OCI-LY7 (cell line): ENCODE measurements around the gene RETREG1.

Source experiments
- CTCF ChIP-seq: fragments of 200-600 bp; sonication (generic); conservative IDR thresholded peaks from 2 replicates; pipeline ENCODE4 v1.5.1; 2014; ENCODE audit warnings: mild to moderate bottlenecking, antibody characterized with exemption, low read length, moderate library complexity, mixed read lengths
- EZH2phosphoT487 ChIP-seq: fragments of 200-600 bp; sonication (generic); IDR thresholded peaks from 2 replicates; pipeline ENCODE4 v1.6.1; 2018; ENCODE audit warnings: low read depth, borderline replicate concordance, mild to moderate bottlenecking, mixed run types, antibody characterized with exemption, low read length, moderate library complexity, mixed read lengths

- TF ChIP-seq CTCF = peak; percentile 79
- no peak for TF ChIP-seq EZH2phosphoT487
These were observed 31.6 kb downstream of the RETREG1 start for GRCh38 chr5:16585041-16585667.
